NCI-H1436 treated with DMSO at 0.1 percent for 48 hours (cell line): ENCODE measurements around the gene NAP1L5.

Source experiments
- DNase-seq: peaks from one replicate; lab custom pipeline; 2025; lab: John Stamatoyannopoulos, UW

The NAP1L5 gene

GRCh38 chr4:88722276-88722780 is 24.7 kb upstream of the NAP1L5 start:
- DNase-seq: no peak

DNA sequence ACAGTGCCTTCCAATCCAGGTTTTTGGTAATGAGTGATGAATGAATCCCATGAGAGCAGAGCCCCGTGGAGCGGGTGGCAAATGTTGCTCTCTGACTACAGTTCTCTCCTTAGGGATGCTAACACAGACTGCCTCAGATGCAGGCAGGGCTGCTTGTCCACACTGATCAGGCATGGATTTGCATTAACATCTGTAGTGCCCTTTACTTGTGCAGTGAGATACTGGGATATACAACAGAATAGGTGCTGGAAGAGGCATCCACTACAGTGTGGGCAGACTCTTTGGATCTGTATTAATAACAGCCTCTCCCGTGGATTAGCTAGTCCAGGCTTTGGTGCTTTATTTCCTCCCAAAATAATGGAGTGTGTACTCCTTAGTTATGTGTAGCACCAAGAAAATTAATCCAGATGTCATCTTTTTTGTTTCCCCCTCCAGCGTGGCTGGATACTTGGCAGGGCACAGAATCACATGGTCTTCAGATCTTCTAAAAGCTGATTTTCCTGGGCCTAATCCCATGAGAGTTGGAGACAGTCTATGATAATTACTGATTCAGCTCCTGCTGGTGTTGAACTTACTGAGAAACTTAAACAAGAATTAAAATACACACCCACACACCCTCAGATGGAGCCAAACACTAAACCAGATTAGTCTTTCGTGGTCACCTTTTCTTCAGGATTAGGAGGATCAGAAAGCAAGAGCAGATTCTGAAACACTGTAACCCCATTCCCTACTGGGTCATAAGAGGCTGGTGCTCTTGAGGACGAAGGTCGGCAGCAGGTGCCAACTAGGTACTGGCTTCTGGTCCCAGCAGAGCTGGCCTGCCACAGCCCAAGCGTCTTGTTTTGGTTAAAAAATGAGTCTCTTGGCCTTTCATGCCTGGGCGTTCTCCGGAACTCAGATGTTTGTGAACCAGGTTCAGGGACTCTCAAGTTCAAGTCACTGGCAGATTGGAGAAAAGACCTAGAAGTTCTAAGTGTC is 23.1 kb upstream of the NAP1L5 start:
- no peak for DNase-seq

GRCh38 chr4:88719381-88719780 is 21.8 kb upstream of the NAP1L5 start:
- DNase-seq: no peak

- no peak for DNase-seq
Measured at GRCh38 chr4:88718098-88718497, 20.5 kb upstream of the NAP1L5 start.

- no peak for DNase-seq
Measured at GRCh38 chr4:88713782-88714181, 16.2 kb upstream of the NAP1L5 start.

- DNase-seq: no peak
Measured at GRCh38 chr4:88709989-88710388, 12.4 kb upstream of the NAP1L5 start.

DNA sequence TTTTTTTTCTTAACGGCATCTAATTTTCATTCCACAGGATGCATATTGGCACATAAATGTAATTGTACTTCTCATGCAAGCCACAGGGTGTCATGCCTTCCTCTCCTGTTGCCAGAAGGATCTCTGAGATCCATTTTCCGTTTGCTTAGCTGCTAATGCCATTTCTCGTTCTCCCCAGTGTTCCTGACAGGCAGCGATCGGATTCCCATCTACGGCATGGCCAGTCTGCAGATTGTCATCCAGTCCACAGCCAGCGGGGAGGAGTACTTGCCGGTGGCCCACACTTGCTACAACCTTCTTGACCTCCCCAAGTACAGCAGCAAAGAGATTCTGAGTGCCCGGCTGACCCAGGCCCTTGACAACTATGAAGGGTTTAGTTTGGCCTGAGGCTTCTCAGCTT is 8.9 kb upstream of the NAP1L5 start:
- DNase-seq: no peak

GRCh38 chr4:88705805-88706492 is 8.3 kb upstream of the NAP1L5 start:
- no peak for DNase-seq

GRCh38 chr4:88705223-88705622 is 7.6 kb upstream of the NAP1L5 start:
- DNase-seq: no peak

DNA sequence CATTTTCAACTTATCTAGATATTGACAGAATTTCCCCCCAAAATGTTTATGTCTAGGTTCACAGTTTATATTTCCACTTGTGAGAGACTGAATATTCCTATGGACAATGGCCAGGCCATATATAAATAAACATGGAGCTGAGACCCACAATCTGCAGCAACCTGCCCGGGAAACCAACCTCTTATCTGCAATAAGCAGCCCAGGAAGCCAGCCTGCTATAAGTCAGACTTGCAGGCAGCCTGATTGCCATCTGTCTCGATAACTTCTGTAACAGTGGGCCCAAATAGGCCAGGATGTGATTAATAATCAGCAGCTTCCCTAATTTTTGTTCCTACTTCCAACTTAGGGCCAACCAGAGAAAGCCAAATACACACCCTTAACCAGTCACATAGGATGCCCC is 5.2 kb upstream of the NAP1L5 start:
- DNase-seq: no peak

DNA sequence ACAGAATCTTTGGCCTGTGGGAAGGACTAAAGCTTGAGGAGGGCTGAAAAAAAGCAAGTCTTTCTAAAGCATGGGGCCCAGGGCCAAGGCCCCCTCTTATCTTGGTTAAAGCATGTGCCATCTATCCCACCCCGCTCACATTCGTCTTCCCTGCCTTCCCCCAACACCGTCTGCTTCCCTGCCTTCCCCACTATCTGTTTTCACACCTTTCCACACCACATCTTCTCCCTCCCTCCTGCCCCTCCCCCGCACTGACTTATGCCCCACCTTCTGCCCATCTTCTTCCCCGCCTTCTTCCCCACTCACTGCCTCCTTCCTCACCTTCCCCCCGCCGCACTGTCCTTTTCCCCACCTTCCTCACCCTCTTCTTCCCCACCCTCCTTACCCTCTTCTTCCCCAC is 890 bp upstream of the NAP1L5 start:
- DNase-seq: no peak

GRCh38 chr4:88697141-88697540 is 488 bp downstream of the NAP1L5 start:
- DNase-seq: no peak

GRCh38 chr4:88696630-88697029 is 999 bp downstream of the NAP1L5 start:
- no peak for DNase-seq

DNA sequence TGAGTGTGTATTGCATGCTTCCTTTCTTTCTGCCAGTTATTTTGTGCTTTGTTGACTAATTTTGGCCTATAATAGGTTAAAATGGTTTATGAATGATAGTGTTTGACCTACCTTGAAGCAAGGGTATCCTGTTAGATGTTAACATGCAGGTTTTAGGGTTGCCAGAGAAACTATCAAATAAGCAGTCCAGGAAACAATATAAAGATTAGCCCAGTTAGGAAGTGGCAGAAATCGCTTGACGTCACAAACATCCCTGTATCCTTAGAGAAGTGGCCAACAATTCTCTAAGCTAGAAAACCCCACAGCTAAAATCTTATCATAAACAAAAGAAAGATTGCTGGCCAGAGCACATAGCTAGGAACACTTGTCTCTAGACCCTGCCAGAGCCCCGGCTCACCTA is 3.8 kb downstream of the NAP1L5 start:
- DNase-seq: no peak

GRCh38 chr4:88690355-88690754 is 7.3 kb downstream of the NAP1L5 start:
- DNase-seq: no peak

GRCh38 chr4:88681209-88681608 is 16.4 kb downstream of the NAP1L5 start:
- no peak for DNase-seq

GRCh38 chr4:88675543-88675942 is 22.1 kb downstream of the NAP1L5 start:
- no peak for DNase-seq

DNA sequence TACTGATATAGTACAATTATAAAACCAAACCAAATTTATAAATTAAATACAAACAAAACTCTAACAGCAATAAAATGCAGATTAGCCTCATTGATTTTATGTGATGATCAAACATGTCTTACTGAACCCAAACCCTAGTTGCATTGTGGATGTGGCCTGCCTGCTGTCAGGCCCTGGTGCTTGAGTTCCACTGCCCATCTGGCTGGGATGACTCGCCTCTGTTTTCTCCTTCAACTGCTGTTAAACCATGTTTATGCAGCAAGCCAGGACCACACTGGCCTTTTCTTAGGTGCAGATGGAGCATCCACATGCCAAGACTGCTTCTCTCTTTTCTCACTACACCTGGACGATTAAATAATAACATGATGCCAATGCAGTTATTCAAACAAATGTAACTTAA is 22.6 kb downstream of the NAP1L5 start:
- no peak for DNase-seq

DNA sequence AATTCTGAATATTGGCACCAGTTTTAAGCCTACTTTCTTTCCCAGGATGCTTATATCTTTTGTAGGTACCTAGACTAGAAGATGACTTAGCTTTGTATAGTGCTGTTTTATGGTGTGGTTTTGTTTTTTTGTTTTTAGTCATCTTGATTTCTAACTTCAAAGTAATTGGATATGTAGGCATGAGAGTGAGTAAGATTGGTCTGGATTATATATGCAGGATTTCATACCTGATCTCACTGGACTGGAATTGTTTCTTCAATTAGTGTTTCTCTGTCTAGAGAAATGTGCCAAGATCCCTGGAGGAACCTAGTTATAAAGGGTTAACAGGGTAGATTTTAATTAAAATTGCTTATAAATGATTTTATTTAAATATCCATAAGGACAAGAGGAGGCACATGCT is 23.1 kb downstream of the NAP1L5 start:
- no peak for DNase-seq

GRCh38 chr4:88673886-88674285 is 23.7 kb downstream of the NAP1L5 start:
- DNase-seq: no peak

DNA sequence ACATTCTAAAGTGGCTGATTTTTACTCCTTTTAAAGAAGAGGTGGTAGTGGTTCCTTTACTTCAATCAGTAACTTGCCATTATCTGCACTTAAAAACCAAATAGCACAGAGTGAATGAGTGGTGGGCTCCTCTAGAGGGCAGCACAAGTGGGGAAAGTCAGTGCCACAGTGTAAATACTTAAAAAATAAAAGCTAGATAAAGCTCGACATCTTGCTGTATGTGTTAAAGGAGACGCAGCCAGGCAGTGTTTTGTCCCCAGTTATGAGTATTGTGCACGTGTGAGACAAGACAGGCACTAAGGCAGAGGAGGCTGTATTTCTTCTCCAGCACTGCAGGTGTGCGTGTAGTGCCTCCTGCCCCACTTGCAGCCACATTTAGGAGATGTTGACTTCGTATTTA is 24.6 kb downstream of the NAP1L5 start:
- no peak for DNase-seq

GRCh38 chr4:88661739-88662138 is 35.9 kb downstream of the NAP1L5 start:
- DNase-seq: no peak
